Neural progenitor cell (in vitro differentiated cells): ENCODE results near the gene ZDHHC1.

Source experiments
- CTCF ChIP-seq: fragments of 200-600 bp; sonication (generic); IDR thresholded peaks from 2 replicates; pipeline ENCODE4 v1.5.1; 2017; ENCODE audit warnings: antibody characterized with exemption, mild to moderate bottlenecking
- EZH2 ChIP-seq: fragments of 200-600 bp; sonication (generic); IDR thresholded peaks from 2 replicates; pipeline ENCODE4 v1.6.1; 2017; ENCODE audit warnings: antibody characterized with exemption, mild to moderate bottlenecking, moderate library complexity
- EZH2phosphoT487 ChIP-seq: fragments of 200-600 bp; sonication (generic); IDR thresholded peaks from 2 replicates; pipeline ENCODE4 v1.6.1; 2017; ENCODE audit warnings: antibody characterized with exemption

- no peak for TF ChIP-seq CTCF
- no peak for TF ChIP-seq EZH2
- TF ChIP-seq EZH2phosphoT487, result no peak
Measured at GRCh38 chr16:67412294-67412693, 4.0 kb downstream of the ZDHHC1 start.
